Testis (tissue), 2 donors: ENCODE measurements around the gene TAF3.

ENCODE experiments used
- CTCF ChIP-seq, 3 experiments: fragments of 450-650 bp in 2 of 3; fragments of 200-600 bp in 1 of 3; sonication (generic) in 1 of 3; IDR thresholded peaks; one replicate each; pipeline ENCODE4 v1.5.1; 2016 to 2019; ENCODE audit warnings: antibody characterized with exemption in 3 of 3, mild to moderate bottlenecking in 2 of 3, moderate library complexity in 1 of 3
- POLR2A ChIP-seq: fragments of 450-650 bp; IDR thresholded peaks from one replicate; pipeline ENCODE4 v1.6.1; 2017; ENCODE audit warnings: antibody characterized with exemption, mild to moderate bottlenecking, moderate library complexity

DNA sequence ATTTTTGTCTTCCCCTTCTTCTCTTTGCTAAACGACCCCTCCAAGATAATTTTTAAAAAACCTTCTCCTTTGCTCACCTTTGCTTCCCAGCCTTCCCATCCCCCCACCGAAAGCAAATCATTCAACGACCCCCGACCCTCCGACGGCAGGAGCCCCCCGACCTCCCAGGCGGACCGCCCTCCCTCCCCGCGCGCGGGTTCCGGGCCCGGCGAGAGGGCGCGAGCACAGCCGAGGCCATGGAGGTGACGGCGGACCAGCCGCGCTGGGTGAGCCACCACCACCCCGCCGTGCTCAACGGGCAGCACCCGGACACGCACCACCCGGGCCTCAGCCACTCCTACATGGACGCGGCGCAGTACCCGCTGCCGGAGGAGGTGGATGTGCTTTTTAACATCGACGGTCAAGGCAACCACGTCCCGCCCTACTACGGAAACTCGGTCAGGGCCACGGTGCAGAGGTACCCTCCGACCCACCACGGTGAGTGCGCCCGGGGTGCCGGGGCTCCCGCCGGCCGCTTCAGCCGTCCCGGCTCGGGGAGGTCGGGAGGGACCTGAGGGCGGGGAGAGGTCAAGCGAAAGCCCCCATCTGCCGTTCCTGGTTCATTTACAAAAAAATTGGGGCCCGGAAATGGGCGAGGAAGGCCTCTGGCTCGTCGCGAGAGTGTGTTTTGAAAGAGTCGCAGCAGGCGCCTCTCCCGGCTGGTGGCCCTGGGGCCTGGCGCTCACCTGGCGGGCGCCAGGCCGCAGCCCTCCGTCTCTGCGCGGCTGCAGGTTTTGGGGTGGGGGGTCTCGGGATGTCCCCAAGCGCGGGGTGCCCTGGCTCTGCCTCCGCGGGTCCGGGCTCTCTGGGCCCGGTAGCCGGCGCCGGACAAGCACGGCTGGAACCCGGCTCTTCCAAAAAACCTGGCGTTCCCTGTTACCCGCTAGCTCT, 237.4 kb downstream of the TAF3 start:
- TF ChIP-seq CTCF (IDR thresholded peaks at IDR 0.05) (no peak), POLR2A (no peak)
